ENCODE data around the gene KDM4C.
"Not testable (repeated sequence)": the region's sequence is repeated elsewhere in the genome, so short reads cannot be mapped to it uniquely, and the experiment has no call there.

The KDM4C gene

DNA sequence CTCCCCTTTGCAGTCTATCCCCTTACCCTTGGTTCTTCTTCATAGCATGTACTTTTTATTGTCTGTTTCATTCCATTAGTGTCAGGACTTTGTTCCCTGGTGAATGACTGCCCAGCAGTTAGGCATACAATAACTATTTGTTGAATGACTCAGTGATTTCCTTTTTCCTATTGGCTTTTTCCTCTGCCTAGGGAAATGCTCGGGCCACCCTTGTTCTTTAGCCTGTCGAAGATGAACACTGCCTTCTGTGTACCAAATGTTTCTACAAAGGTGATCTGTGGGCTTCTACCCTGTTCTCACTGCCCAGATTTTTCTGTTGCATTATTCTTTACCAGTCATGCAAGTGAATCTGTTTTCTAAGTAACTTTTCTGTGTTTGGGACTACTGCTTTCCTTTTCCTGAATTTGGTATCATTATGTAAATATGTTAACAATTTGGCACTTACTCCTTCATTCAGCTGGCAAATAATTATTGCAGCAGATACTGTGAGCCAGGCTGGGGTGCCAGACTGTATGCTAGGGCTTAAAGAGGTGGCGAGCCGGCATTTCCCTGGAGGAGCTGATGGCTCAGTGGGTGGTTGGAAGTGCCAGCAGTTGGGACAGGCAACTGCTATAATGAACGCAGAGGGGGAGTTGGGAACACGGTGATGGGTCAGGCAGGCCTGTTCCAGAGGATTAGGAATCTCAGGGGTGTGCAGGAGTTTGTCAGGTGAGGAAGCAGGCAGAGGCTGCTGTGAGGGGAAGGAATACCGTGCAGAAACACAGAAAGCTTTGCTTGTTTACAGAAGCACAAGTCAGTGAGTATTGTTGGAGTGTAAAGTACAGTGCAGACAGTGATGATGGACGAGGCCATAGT lies 30.6 kb downstream of the KDM4C start:
- Histone ChIP-seq H3K27ac (ENCODE audit: low read depth, low read length) (no peak overlapping the region), H3K4me3 (ENCODE audit: low read length) (no peak overlapping the region), H3K27me3 (ENCODE audit: control insufficient read depth, insufficient read depth, low read length) (no peaks in the 10 kb centered on the region), H3K36me3 (ENCODE audit: control insufficient read depth, insufficient read depth, low read length) (no peaks in the 10 kb centered on the region), H3K9ac (ENCODE audit: low read length) (no peak overlapping the region), H3K4me1 (ENCODE audit: control insufficient read depth, insufficient read depth, low read length) (no peaks in the 10 kb centered on the region)

DNA sequence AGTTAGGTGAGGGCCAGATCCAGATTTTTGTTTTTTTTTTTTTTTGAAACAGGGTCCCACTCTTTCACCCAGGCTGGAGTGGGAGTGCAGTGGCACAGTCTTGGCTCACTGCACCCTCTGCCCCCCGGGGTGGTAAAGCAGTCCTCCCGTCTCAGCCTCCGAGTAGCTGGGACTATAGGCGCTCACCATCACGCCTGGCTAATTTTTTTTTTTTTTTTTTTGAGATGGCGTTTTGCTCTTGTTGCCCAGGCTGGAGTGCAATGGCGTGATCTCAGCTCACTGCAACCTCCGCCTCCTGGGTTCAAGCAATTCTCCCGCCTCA lies 31.2 kb downstream of the KDM4C start:
- not testable (repeated sequence) for H3K27me3 ChIP-seq (ENCODE audit: control insufficient read depth, insufficient read depth, low read length); H3K4me3 ChIP-seq (ENCODE audit: low read length); H3K27ac ChIP-seq (ENCODE audit: low read depth, low read length); H3K9ac ChIP-seq (ENCODE audit: low read length); H3K4me1 ChIP-seq (ENCODE audit: control insufficient read depth, insufficient read depth, low read length); H3K36me3 ChIP-seq (ENCODE audit: control insufficient read depth, insufficient read depth, low read length)

DNA sequence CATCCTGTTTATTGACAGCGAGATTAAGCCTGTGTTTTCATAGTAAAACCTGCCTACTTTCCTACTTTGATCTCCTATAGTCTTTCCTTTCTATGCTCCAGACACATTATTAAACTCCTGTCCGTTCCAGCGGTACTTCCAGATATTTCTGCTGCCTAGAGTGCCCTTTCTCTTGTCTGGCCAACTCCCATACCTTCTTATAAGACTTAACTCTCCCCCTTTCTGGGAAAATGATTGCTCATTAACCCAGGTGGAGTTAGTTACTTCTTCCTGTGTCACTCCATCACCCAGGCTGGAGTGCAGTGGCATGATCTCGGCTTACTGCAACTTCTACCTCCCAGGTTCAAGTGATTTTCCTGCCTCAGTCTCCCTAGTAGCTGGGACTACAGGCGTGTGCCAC lies 33.1 kb downstream of the KDM4C start:
- Histone ChIP-seq H3K9ac (ENCODE audit: low read length) (no peak overlapping the region), H3K27me3 (ENCODE audit: control insufficient read depth, insufficient read depth, low read length) (no peaks in the 10 kb centered on the region), H3K36me3 (ENCODE audit: control insufficient read depth, insufficient read depth, low read length) (peaks cover 5% of the 10 kb centered on the region), H3K4me1 (ENCODE audit: control insufficient read depth, insufficient read depth, low read length) (no peaks in the 10 kb centered on the region), H3K27ac (ENCODE audit: low read depth, low read length) (no peak overlapping the region), H3K4me3 (ENCODE audit: low read length) (no peak overlapping the region)

DNA sequence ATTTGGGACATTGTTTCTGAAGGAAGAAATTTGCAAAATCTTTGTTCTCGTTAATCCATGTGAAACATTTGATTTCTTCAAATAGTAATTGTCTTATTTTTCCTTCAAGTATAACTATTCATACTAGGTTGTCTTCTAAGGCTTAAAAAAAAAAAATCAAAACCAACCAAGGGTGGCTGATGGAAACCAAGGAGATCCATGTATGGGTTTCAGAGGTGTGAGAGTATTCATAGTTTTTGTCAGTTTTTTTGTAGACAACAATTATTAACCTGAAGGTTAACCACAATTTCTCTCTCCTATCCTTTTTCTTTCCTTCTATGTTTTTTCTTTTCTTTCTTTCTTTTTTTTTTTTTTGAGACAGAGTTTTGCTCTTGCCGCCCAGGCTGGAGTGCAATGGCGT lies 35.4 kb downstream of the KDM4C start:
- H3K4me3 ChIP-seq (ENCODE audit: low read length), result no peak overlapping the region
- H3K36me3 ChIP-seq (ENCODE audit: control insufficient read depth, insufficient read depth, low read length), result peaks cover 5% of the 10 kb centered on the region
- no peak overlapping the region for H3K27ac ChIP-seq (ENCODE audit: low read depth, low read length)
- H3K4me1 ChIP-seq (ENCODE audit: control insufficient read depth, insufficient read depth, low read length), result no peaks in the 10 kb centered on the region
- no peak overlapping the region for H3K9ac ChIP-seq (ENCODE audit: low read length)
- no peaks in the 10 kb centered on the region for H3K27me3 ChIP-seq (ENCODE audit: control insufficient read depth, insufficient read depth, low read length)

DNA sequence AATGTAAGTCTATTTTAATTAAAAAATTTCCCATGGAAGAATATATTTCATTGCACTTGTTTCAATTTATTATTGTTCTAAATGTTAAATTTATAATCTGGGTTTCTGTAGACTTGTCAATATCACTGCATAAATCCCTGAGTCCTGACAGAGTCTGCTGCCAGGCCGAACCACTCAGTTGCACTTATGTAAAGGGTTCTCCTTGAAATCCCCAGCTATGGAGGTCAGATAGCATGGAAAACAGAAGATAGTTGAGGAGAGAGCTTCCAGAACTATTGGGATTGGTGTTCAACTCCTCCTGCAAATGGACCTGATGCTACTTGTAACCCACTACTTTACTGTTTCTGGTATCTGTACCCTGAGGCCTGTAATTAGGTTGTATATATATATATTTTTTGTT lies 37.2 kb downstream of the KDM4C start:
- H3K27ac ChIP-seq (ENCODE audit: low read depth, low read length), result no peak overlapping the region

DNA sequence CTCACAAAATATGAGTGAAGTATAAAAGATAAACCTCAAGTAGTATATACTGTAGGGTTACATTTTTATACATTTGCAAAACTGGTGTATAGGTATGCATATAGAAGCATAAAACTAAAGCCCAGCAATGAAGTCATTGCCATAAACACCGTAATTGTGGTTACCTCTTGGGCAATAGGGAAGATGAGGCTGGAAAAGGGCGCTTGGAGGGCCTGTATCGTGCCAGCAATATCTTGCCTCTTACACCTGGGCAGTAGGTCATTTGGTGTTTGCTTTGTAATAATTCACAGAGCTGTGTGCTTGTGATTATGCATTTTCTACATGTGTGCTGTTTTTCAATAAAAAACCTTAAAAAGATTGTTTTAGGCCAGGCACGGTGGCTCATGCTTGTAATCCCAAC lies 45.2 kb downstream of the KDM4C start:
- Histone ChIP-seq H3K9ac (ENCODE audit: low read length) (no peak overlapping the region), H3K27me3 (ENCODE audit: control insufficient read depth, insufficient read depth, low read length) (no peaks in the 10 kb centered on the region), H3K4me1 (ENCODE audit: control insufficient read depth, insufficient read depth, low read length) (no peaks in the 10 kb centered on the region), H3K4me3 (ENCODE audit: low read length) (no peak overlapping the region), H3K36me3 (ENCODE audit: control insufficient read depth, insufficient read depth, low read length) (no peaks in the 10 kb centered on the region), H3K27ac (ENCODE audit: low read depth, low read length) (no peak overlapping the region)

More for the DNA sequence above, 37.2 kb downstream of the KDM4C start:
- peaks cover 5% of the 10 kb centered on the region for H3K36me3 ChIP-seq (ENCODE audit: control insufficient read depth, insufficient read depth, low read length)
- H3K4me3 ChIP-seq (ENCODE audit: low read length), result no peak overlapping the region
- H3K4me1 ChIP-seq (ENCODE audit: control insufficient read depth, insufficient read depth, low read length), result no peaks in the 10 kb centered on the region
- H3K9ac ChIP-seq (ENCODE audit: low read length), result no peak overlapping the region
- no peaks in the 10 kb centered on the region for H3K27me3 ChIP-seq (ENCODE audit: control insufficient read depth, insufficient read depth, low read length)

DNA sequence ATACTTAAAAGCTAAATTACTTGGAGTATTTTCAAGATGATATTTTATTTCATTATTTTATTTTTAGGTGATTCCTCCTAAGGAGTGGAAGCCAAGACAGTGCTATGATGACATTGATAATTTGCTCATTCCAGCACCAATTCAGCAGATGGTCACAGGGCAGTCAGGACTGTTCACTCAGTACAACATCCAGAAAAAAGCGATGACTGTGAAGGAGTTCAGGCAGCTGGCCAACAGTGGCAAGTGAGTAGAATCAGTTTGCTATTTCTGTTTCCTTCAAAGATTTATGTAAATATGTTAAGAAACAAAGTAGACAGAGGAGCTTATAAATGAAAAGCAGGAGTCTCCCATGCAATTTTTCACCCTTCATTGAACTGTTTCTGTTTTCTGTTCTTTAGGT lies 47.8 kb downstream of the KDM4C start:
- no peaks in the 10 kb centered on the region for H3K36me3 ChIP-seq (ENCODE audit: control insufficient read depth, insufficient read depth, low read length)
- no peak overlapping the region for H3K27ac ChIP-seq (ENCODE audit: low read depth, low read length)
- H3K9ac ChIP-seq (ENCODE audit: low read length), result no peak overlapping the region
- H3K4me3 ChIP-seq (ENCODE audit: low read length), result no peak overlapping the region
- H3K27me3 ChIP-seq (ENCODE audit: control insufficient read depth, insufficient read depth, low read length), result no peaks in the 10 kb centered on the region
- H3K4me1 ChIP-seq (ENCODE audit: control insufficient read depth, insufficient read depth, low read length), result no peaks in the 10 kb centered on the region

DNA sequence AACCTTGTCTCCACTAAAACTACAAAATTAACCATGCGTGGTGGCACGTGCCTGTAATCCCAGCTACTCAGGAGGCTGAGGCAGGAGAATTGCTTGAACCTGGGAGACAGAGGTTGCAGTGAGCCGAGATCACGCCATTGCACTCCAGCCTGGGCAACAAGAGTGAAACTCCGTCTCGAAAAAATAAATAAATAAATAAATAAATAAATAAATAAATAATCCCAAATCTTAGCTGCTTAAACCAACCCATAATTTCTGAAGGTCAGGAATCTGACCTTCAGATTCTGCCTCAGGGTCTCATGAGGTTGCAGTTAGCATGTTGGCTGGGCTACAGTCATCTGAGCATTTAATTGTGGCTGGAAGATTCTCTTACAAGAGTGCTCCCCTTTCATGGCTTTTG lies 48.5 kb downstream of the KDM4C start:
- H3K27me3 ChIP-seq (ENCODE audit: control insufficient read depth, insufficient read depth, low read length); H3K4me3 ChIP-seq (ENCODE audit: low read length); H3K4me1 ChIP-seq (ENCODE audit: control insufficient read depth, insufficient read depth, low read length); H3K36me3 ChIP-seq (ENCODE audit: control insufficient read depth, insufficient read depth, low read length); H3K9ac ChIP-seq (ENCODE audit: low read length); H3K27ac ChIP-seq (ENCODE audit: low read depth, low read length): not testable (repeated sequence)

DNA sequence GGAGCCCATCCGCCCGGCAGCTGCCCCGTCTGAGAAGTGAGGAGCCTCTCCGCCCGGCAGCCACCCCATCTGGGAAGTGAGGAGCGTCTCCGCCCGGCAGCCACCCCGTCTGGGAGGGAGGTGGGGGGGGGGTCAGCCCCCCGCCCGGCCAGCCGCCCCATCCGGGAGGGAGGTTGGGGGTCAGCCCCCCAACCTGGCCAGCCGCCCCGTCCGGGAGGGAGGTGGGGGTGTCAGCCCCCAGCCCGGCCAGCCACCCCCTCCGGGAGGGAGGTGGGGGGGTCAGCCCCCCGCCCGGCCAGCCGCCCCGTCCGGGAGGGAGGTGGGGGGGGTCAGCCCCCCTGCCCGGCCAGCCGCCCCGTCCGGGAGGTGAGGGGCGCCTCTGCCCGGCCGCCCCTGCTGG lies 49.9 kb downstream of the KDM4C start:
- H3K9ac ChIP-seq (ENCODE audit: low read length); H3K27me3 ChIP-seq (ENCODE audit: control insufficient read depth, insufficient read depth, low read length); H3K36me3 ChIP-seq (ENCODE audit: control insufficient read depth, insufficient read depth, low read length); H3K27ac ChIP-seq (ENCODE audit: low read depth, low read length); H3K4me1 ChIP-seq (ENCODE audit: control insufficient read depth, insufficient read depth, low read length); H3K4me3 ChIP-seq (ENCODE audit: low read length): not testable (repeated sequence)

DNA sequence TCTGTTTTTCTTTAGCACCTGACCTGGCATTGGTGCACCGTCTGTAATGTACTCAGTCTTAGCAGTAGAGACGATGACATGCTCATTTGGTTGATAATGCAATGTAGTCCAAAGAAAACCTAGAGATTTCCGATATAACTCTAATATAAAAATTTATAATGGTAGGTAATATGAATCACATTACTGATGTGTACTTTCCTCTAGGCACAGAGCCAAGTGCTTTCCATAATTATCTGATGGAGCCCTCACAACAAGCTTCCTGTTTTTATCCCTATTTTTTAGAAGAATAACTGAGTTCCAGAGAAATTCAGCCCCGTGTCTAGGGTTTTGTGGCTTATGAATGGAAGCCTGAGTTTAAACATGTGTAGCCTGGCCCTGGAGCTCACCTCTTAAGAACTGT lies 53.7 kb downstream of the KDM4C start:
- Histone ChIP-seq H3K36me3 (ENCODE audit: control insufficient read depth, insufficient read depth, low read length) (peaks cover 3% of the 10 kb centered on the region), H3K27me3 (ENCODE audit: control insufficient read depth, insufficient read depth, low read length) (no peaks in the 10 kb centered on the region), H3K9ac (ENCODE audit: low read length) (no peak overlapping the region), H3K4me3 (ENCODE audit: low read length) (no peak overlapping the region), H3K4me1 (ENCODE audit: control insufficient read depth, insufficient read depth, low read length) (no peaks in the 10 kb centered on the region), H3K27ac (ENCODE audit: low read depth, low read length) (no peak overlapping the region)

DNA sequence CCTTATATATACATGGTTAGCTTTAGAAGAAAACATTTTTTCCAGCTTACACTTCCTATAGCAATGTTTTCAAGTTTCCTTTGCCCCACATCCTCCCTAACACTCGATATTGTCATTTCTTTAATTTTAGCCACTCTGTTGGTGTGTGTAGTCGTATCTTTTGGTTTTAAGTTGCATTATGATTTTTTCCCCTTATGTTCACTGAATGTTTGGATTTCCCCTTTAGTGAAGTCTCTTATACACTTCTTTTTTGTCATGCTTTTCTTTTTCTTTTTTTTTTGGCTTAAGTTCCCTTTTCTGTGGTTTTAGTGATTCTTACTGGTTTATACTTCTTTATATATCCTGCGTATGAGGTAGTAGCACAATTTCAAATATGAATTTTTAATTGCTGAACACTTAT lies 58.8 kb downstream of the KDM4C start:
- H3K27ac ChIP-seq (ENCODE audit: low read depth, low read length), result no peak overlapping the region
- no peaks in the 10 kb centered on the region for H3K4me1 ChIP-seq (ENCODE audit: control insufficient read depth, insufficient read depth, low read length)
- no peak overlapping the region for H3K4me3 ChIP-seq (ENCODE audit: low read length)
- no peak overlapping the region for H3K9ac ChIP-seq (ENCODE audit: low read length)
- H3K27me3 ChIP-seq (ENCODE audit: control insufficient read depth, insufficient read depth, low read length), result no peaks in the 10 kb centered on the region
- H3K36me3 ChIP-seq (ENCODE audit: control insufficient read depth, insufficient read depth, low read length), result peaks cover 3% of the 10 kb centered on the region

DNA sequence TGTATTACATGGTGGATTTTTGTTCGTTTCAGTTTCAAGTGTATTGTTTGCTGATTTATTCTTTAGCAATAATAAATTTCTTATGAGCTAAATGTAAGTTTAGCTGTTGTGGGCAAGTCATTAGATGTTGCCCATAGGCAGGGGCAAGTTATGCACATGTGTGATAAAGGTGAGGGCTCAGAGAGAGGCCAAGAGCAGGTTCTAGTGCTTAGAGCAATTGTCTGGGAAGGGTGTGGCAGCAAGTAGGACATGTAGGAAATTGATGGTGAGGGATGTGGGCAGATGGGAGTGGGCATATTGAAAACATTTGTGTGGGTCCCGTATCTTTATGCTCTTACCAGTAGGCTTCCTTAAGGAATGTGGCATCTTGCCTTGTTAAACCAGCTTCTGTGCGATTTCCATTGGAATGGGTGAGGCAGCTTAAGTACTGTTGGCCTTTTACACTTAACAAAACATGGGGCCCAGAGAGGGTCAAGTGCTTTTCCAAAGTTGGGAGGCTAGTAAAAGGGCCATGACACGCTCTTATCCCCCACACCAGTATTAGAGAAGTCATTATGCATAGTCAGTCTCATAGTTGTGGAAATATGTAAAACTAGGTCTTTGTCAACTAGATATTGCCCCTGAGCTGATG lies 60.6 kb downstream of the KDM4C start:
- no peak overlapping the region for H3K27ac ChIP-seq (ENCODE audit: low read depth, low read length)
- H3K9ac ChIP-seq (ENCODE audit: low read length), result no peak overlapping the region
- H3K4me1 ChIP-seq (ENCODE audit: control insufficient read depth, insufficient read depth, low read length), result no peaks in the 10 kb centered on the region
- H3K4me3 ChIP-seq (ENCODE audit: low read length), result no peak overlapping the region
- H3K36me3 ChIP-seq (ENCODE audit: control insufficient read depth, insufficient read depth, low read length), result peaks cover 3% of the 10 kb centered on the region
- no peaks in the 10 kb centered on the region for H3K27me3 ChIP-seq (ENCODE audit: control insufficient read depth, insufficient read depth, low read length)

DNA sequence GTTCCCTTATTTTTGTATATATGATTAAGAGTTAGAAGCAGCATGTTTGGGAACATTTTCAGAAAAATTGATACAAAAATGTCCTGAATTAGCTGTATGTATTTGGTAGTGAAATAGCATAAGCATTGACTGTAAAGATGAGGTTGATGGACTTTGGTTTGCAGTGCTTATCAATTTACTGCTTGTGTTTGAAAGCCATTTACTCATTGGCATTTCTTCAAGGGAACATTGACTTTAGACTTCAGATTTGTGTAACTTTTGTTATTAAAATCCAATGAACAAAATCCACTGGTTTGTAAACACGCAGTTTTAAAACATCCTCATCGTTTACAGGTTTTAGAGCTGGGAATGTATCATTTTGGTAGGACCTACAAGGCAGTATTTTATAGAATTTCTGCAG lies 61.3 kb downstream of the KDM4C start:
- Histone ChIP-seq H3K4me1 (ENCODE audit: control insufficient read depth, insufficient read depth, low read length) (no peaks in the 10 kb centered on the region), H3K9ac (ENCODE audit: low read length) (no peak overlapping the region), H3K36me3 (ENCODE audit: control insufficient read depth, insufficient read depth, low read length) (peaks cover 6% of the 10 kb centered on the region), H3K27ac (ENCODE audit: low read depth, low read length) (no peak overlapping the region), H3K4me3 (ENCODE audit: low read length) (no peak overlapping the region), H3K27me3 (ENCODE audit: control insufficient read depth, insufficient read depth, low read length) (no peaks in the 10 kb centered on the region)

Data from rectal smooth muscle tissue (tissue), 1 donor.